Measurements from ENCODE around the gene GAB2. TPM values are rescaled to one million over a fixed set of nuclear protein-coding genes. Genes with fewer than 3 reads are reported as not detected.
"Not testable (repeated sequence)": the region's sequence is repeated elsewhere in the genome, so short reads cannot be mapped to it uniquely, and the experiment has no call there.

Gene GAB2
- total RNA-seq, 2 experiments from 2014 or later, result 10.7 to 11.9 TPM

DNA sequence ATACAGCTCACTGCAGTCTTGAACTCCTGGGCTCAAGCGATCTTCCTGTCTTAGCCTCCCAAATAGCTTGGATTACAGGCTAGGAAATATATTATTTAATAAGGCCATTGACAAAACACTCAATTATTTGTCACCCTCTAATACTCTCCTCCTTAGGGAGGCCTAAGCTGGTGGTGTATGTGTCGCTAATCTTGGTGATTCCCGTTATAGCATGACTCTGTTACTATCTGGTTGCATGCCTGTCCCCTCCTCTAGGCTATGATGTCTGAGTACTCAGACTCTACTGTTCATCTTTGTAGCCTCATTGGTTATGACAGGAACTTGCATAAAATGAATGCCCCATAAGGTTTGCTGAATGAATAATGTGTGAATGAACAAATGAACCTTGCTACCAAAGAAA is 141.3 kb downstream of the GAB2 start:
- Histone ChIP-seq H3K27ac (ENCODE audit: low read depth in 1 of 2, low read length in 2 of 2) (no peak overlapping the region), H3K4me1 (ENCODE audit: insufficient read depth, low read length) (no peaks in the 10 kb centered on the region), H3K9me3 (ENCODE audit: control insufficient read depth in 1 of 2, insufficient read depth in 1 of 2, low read length in 2 of 2) (peaks cover 7 to 8% of the 10 kb centered on the region in 2 experiments), H3K36me3 (ENCODE audit: insufficient read depth, low read length) (no peaks in the 10 kb centered on the region), H3K4me3 (ENCODE audit: low read length) (no peak overlapping the region), H3K27me3 (ENCODE audit: control insufficient read depth in 1 of 2, insufficient read depth in 2 of 2, low read length in 2 of 2) (no peaks in the 10 kb centered on the region)
- CTCF ChIA-PET, result no interaction called here
- H3K27ac Mint-ChIP-seq, result no peak overlapping the region
- H3K4me1 Mint-ChIP-seq (ENCODE audit: low read depth), result peaks cover 5% of the 10 kb centered on the region
- POLR2A ChIA-PET, result no interaction called here
- peaks cover 1% of the 10 kb centered on the region for H3K9me3 Mint-ChIP-seq
- DNase-seq (no peak), ATAC-seq (ENCODE audit: poor library complexity) (no peak)
- no peaks in the 10 kb centered on the region for H3K27me3 Mint-ChIP-seq
- H3K36me3 Mint-ChIP-seq (ENCODE audit: low read depth), result peaks cover 5% of the 10 kb centered on the region
- no peak for TF ChIP-seq CTCF (IDR thresholded peaks at IDR 0.05)
- intact Hi-C loops (cut with DNase I, micrococcal nuclease), result no loop called here
- no peak overlapping the region for H3K4me3 Mint-ChIP-seq

GRCh38 chr11:78274739-78275138 is 142.9 kb downstream of the GAB2 start:
- Histone ChIP-seq H3K27ac (ENCODE audit: low read depth in 1 of 2, low read length in 2 of 2) (no peak overlapping the region), H3K9me3 (ENCODE audit: control insufficient read depth in 1 of 2, insufficient read depth in 1 of 2, low read length in 2 of 2) (peaks cover 7 to 8% of the 10 kb centered on the region in 2 experiments), H3K36me3 (ENCODE audit: insufficient read depth, low read length) (no peaks in the 10 kb centered on the region), H3K4me1 (ENCODE audit: insufficient read depth, low read length) (no peaks in the 10 kb centered on the region), H3K4me3 (ENCODE audit: low read length) (no peak overlapping the region), H3K27me3 (ENCODE audit: control insufficient read depth in 1 of 2, insufficient read depth in 2 of 2, low read length in 2 of 2) (no peaks in the 10 kb centered on the region)
- no peak for TF ChIP-seq CTCF (IDR thresholded peaks at IDR 0.05)
- peaks cover 2% of the 10 kb centered on the region for H3K9me3 Mint-ChIP-seq
- H3K27me3 Mint-ChIP-seq, result no peaks in the 10 kb centered on the region
- peaks cover 5% of the 10 kb centered on the region for H3K36me3 Mint-ChIP-seq (ENCODE audit: low read depth)
- DNase-seq, result no peak
- ChIA-PET POLR2A (no interaction called here), CTCF (no interaction called here)
- H3K4me1 Mint-ChIP-seq (ENCODE audit: low read depth), result peaks cover 5% of the 10 kb centered on the region
- no peak overlapping the region for H3K4me3 Mint-ChIP-seq
- intact Hi-C loops (cut with DNase I, micrococcal nuclease), result no loop called here
- no peak overlapping the region for H3K27ac Mint-ChIP-seq
- no peak for ATAC-seq (ENCODE audit: poor library complexity)

DNA sequence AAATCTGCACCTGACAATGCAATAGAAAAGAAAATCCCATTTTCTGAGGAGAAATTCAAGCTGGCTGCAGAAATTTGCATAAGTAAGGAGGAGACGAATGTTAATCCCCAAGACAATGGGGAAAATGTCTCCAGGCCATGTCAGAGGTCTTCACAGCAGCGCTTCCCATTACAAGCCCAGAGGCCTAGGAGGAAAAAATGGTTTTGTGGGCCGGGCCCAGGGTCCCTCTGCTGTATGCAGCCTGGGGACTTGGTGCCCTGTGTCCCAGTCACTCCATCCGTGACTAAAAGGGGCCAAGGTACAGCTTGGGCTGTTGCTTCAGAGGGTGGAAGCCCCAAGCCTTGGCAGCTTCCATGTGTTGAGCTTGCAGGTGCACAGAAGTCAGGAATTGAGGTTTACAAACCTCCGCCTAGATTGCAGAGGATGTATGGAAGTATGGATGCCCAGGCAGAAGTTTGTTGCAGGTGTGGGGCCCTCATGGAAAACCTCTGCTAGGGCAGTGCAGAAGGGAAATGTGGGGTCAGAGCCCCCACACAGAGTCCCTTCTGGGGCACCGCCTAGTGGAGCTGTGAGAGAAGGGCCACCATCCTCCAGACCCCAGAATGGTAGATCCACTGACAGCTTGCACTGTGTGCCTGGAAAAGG is 144.9 kb downstream of the GAB2 start:
- H3K9me3 Mint-ChIP-seq; ATAC-seq (ENCODE audit: poor library complexity); intact Hi-C loops (cut with DNase I, micrococcal nuclease); POLR2A ChIA-PET; H3K4me1 ChIP-seq (ENCODE audit: insufficient read depth, low read length); CTCF ChIA-PET; H3K27me3 ChIP-seq (ENCODE audit: control insufficient read depth in 1 of 2, insufficient read depth in 2 of 2, low read length in 2 of 2); H3K27ac Mint-ChIP-seq; H3K4me1 Mint-ChIP-seq (ENCODE audit: low read depth); H3K9me3 ChIP-seq (ENCODE audit: control insufficient read depth in 1 of 2, insufficient read depth in 1 of 2, low read length in 2 of 2); H3K4me3 Mint-ChIP-seq; H3K27me3 Mint-ChIP-seq; H3K36me3 ChIP-seq (ENCODE audit: insufficient read depth, low read length); H3K4me3 ChIP-seq (ENCODE audit: low read length); H3K36me3 Mint-ChIP-seq (ENCODE audit: low read depth); H3K27ac ChIP-seq (ENCODE audit: low read depth in 1 of 2, low read length in 2 of 2); DNase-seq: not testable (repeated sequence)

GRCh38 chr11:78271801-78272200 is 145.8 kb downstream of the GAB2 start:
- H3K4me1 ChIP-seq (ENCODE audit: insufficient read depth, low read length); H3K36me3 ChIP-seq (ENCODE audit: insufficient read depth, low read length); ATAC-seq (ENCODE audit: poor library complexity); H3K36me3 Mint-ChIP-seq (ENCODE audit: low read depth); CTCF ChIA-PET; POLR2A ChIA-PET; H3K4me1 Mint-ChIP-seq (ENCODE audit: low read depth); intact Hi-C loops (cut with DNase I, micrococcal nuclease); H3K9me3 ChIP-seq (ENCODE audit: control insufficient read depth in 1 of 2, insufficient read depth in 1 of 2, low read length in 2 of 2); DNase-seq; H3K27me3 ChIP-seq (ENCODE audit: control insufficient read depth in 1 of 2, insufficient read depth in 2 of 2, low read length in 2 of 2); H3K27ac Mint-ChIP-seq; H3K27me3 Mint-ChIP-seq; H3K27ac ChIP-seq (ENCODE audit: low read depth in 1 of 2, low read length in 2 of 2); H3K4me3 Mint-ChIP-seq; H3K9me3 Mint-ChIP-seq; H3K4me3 ChIP-seq (ENCODE audit: low read length): not testable (repeated sequence)

All from CD4-positive, alpha-beta T cell (primary cell).